NCI-H187 treated with DMSO at 0.1 percent for 48 hours (cell line): ENCODE results near the gene SAMD4B.
A peak's percentile ranks its signal among the peaks of the same experiment; 100 is the strongest.

Experiments used
- DNase-seq: peaks from one replicate; lab custom pipeline; 2025; lab: John Stamatoyannopoulos, UW

Gene SAMD4B

GRCh38 chr19:39409208-39410016 lies 67.2 kb downstream of the SAMD4B start:
- DNase-seq: peak; percentile 78

GRCh38 chr19:39410017-39410830 lies 68.0 kb downstream of the SAMD4B start:
- no peak for DNase-seq

- DNase-seq: no peak
Observed at GRCh38 chr19:39410831-39411080, 68.5 kb downstream of the SAMD4B start.

GRCh38 chr19:39411081-39411831 lies 69.0 kb downstream of the SAMD4B start:
- no peak for DNase-seq

- peak; percentile 76 for DNase-seq
Observed at GRCh38 chr19:39411832-39412099, 69.5 kb downstream of the SAMD4B start.

GRCh38 chr19:39412100-39412866 lies 70.1 kb downstream of the SAMD4B start, which contains the start of gene PLEKHG2:
Gene PLEKHG2 (plus strand): TSS chr19:39412669. CDS start chr19:39414087, 1,418 bp downstream.
- peak; percentile 90 for DNase-seq

GRCh38 chr19:39412867-39413271 lies 70.6 kb downstream of the SAMD4B start:
- DNase-seq: no peak

- no peak for DNase-seq
Observed at GRCh38 chr19:39413272-39413910, 71.2 kb downstream of the SAMD4B start.

GRCh38 chr19:39413911-39414608 lies 71.8 kb downstream of the SAMD4B start:
- DNase-seq: no peak

GRCh38 chr19:39415111-39416046 lies 73.2 kb downstream of the SAMD4B start:
- DNase-seq: no peak

GRCh38 chr19:39416152-39417120 lies 74.2 kb downstream of the SAMD4B start:
- DNase-seq: no peak

- DNase-seq: no peak
Observed at GRCh38 chr19:39417463-39418181, 75.4 kb downstream of the SAMD4B start.

GRCh38 chr19:39419003-39419402 lies 76.8 kb downstream of the SAMD4B start:
- no peak for DNase-seq

- no peak for DNase-seq
Observed at GRCh38 chr19:39420769-39421168, 78.5 kb downstream of the SAMD4B start.

GRCh38 chr19:39422020-39422419 lies 79.8 kb downstream of the SAMD4B start:
- DNase-seq: no peak

- no peak for DNase-seq
Observed at GRCh38 chr19:39423258-39424086, 81.3 kb downstream of the SAMD4B start.

- no peak for DNase-seq
Observed at GRCh38 chr19:39424934-39425333, 82.7 kb downstream of the SAMD4B start.
